Activated naive CD8-positive, alpha-beta T cell treated with anti-CD3 and anti-CD28 coated beads for 36 hours (primary cell): Measurements from ENCODE around the gene SLC6A12. TPM values are rescaled to one million over a fixed set of nuclear protein-coding genes. Genes with fewer than 3 reads are reported as not detected.

Experiments
- DNase-seq: peaks from one replicate; pipeline ENCODE4 v3.0.0; 2021
- H3K27ac Mint-ChIP-seq: one replicate; pipeline ENCODE4 v1.8.0; 2022; ENCODE audit warnings: mild to moderate bottlenecking, moderate library complexity, mixed read lengths
- H3K27me3 Mint-ChIP-seq: one replicate; pipeline ENCODE4 v1.8.0; 2022; ENCODE audit warnings: mild to moderate bottlenecking, mixed read lengths
- H3K36me3 Mint-ChIP-seq: one replicate; pipeline ENCODE4 v1.8.0; 2021; ENCODE audit warnings: mild to moderate bottlenecking, mixed read lengths
- H3K4me1 Mint-ChIP-seq: one replicate; pipeline ENCODE4 v1.8.0; 2021; ENCODE audit warnings: mixed read lengths
- H3K4me3 Mint-ChIP-seq: one replicate; pipeline ENCODE4 v1.8.0; 2022; ENCODE audit warnings: mild to moderate bottlenecking, moderate library complexity, mixed read lengths
- H3K9me3 Mint-ChIP-seq: one replicate; pipeline ENCODE4 v1.8.0; 2022; ENCODE audit warnings: mixed read lengths
- total RNA-seq, 2 experiments: library from RNA; stranded (reverse); gene quantifications; one replicate each; pipeline ENCODE4 v1.2.3, GENCODE V29; 2021

SLC6A12 gene
- total RNA-seq, 2 experiments from 2014 or later = not detected

GRCh38 chr12:213527-213932 is 427 bp downstream of the SLC6A12 start:
- Mint-ChIP-seq H3K9me3 (no peaks in the 10 kb centered on the region), H3K4me1 (peaks cover 9% of the 10 kb centered on the region), H3K27me3 (peaks cover 34% of the 10 kb centered on the region), H3K27ac (no peak overlapping the region), H3K36me3 (no peaks in the 10 kb centered on the region), H3K4me3 (no peak overlapping the region)
- no peak for DNase-seq

- no peaks in the 10 kb centered on the region for H3K36me3 Mint-ChIP-seq
- H3K27ac Mint-ChIP-seq = no peak overlapping the region
- no peak for DNase-seq
- peaks cover 9% of the 10 kb centered on the region for H3K4me1 Mint-ChIP-seq
- no peaks in the 10 kb centered on the region for H3K9me3 Mint-ChIP-seq
- no peak overlapping the region for H3K4me3 Mint-ChIP-seq
- peaks cover 34% of the 10 kb centered on the region for H3K27me3 Mint-ChIP-seq
Measured at GRCh38 chr12:212715-213526, 1.0 kb downstream of the SLC6A12 start.

GRCh38 chr12:212415-212714 is 1.6 kb downstream of the SLC6A12 start:
- Mint-ChIP-seq H3K27ac (no peak overlapping the region), H3K27me3 (peaks cover 34% of the 10 kb centered on the region), H3K4me3 (no peak overlapping the region), H3K4me1 (peaks cover 9% of the 10 kb centered on the region), H3K9me3 (no peaks in the 10 kb centered on the region), H3K36me3 (no peaks in the 10 kb centered on the region)
- no peak for DNase-seq

- H3K27me3 Mint-ChIP-seq = peaks cover 37% of the 10 kb centered on the region
- H3K36me3 Mint-ChIP-seq = no peaks in the 10 kb centered on the region
- H3K9me3 Mint-ChIP-seq = no peaks in the 10 kb centered on the region
- DNase-seq = no peak
- peaks cover 9% of the 10 kb centered on the region for H3K4me1 Mint-ChIP-seq
- H3K27ac Mint-ChIP-seq = no peak overlapping the region
- H3K4me3 Mint-ChIP-seq = no peak overlapping the region
Measured at GRCh38 chr12:211639-212414, 2.1 kb downstream of the SLC6A12 start.

- no peak for DNase-seq
- Mint-ChIP-seq H3K27me3 (peaks cover 44% of the 10 kb centered on the region), H3K4me3 (no peak overlapping the region), H3K9me3 (no peaks in the 10 kb centered on the region), H3K4me1 (peaks cover 9% of the 10 kb centered on the region), H3K36me3 (no peaks in the 10 kb centered on the region), H3K27ac (no peak overlapping the region)
Measured at GRCh38 chr12:211142-211465, 2.9 kb downstream of the SLC6A12 start.

GRCh38 chr12:210277-211141 is 3.4 kb downstream of the SLC6A12 start:
- H3K4me3 Mint-ChIP-seq = no peak overlapping the region
- H3K36me3 Mint-ChIP-seq = no peaks in the 10 kb centered on the region
- no peak overlapping the region for H3K27ac Mint-ChIP-seq
- no peak for DNase-seq
- peaks cover 9% of the 10 kb centered on the region for H3K4me1 Mint-ChIP-seq
- H3K27me3 Mint-ChIP-seq = peaks cover 50% of the 10 kb centered on the region
- H3K9me3 Mint-ChIP-seq = no peaks in the 10 kb centered on the region

- H3K27me3 Mint-ChIP-seq = peaks cover 56% of the 10 kb centered on the region
- H3K27ac Mint-ChIP-seq = no peak overlapping the region
- no peak for DNase-seq
- no peaks in the 10 kb centered on the region for H3K36me3 Mint-ChIP-seq
- no peaks in the 10 kb centered on the region for H3K9me3 Mint-ChIP-seq
- H3K4me1 Mint-ChIP-seq = peaks cover 9% of the 10 kb centered on the region
- H3K4me3 Mint-ChIP-seq = no peak overlapping the region
Measured at GRCh38 chr12:209851-210250, 4.1 kb downstream of the SLC6A12 start.

- Mint-ChIP-seq H3K4me1 (peaks cover 5% of the 10 kb centered on the region), H3K36me3 (no peaks in the 10 kb centered on the region), H3K27me3 (peaks cover 62% of the 10 kb centered on the region), H3K4me3 (no peak overlapping the region), H3K27ac (no peak overlapping the region), H3K9me3 (no peaks in the 10 kb centered on the region)
- no peak for DNase-seq
Measured at GRCh38 chr12:209246-209645, 4.7 kb downstream of the SLC6A12 start.

- Mint-ChIP-seq H3K36me3 (no peaks in the 10 kb centered on the region), H3K9me3 (no peaks in the 10 kb centered on the region), H3K27ac (no peak overlapping the region), H3K4me1 (peaks cover 5% of the 10 kb centered on the region), H3K27me3 (peaks cover 64% of the 10 kb centered on the region), H3K4me3 (no peak overlapping the region)
- no peak for DNase-seq
Measured at GRCh38 chr12:208813-209212, 5.1 kb downstream of the SLC6A12 start.

GRCh38 chr12:207804-208203 is 6.2 kb downstream of the SLC6A12 start:
- H3K36me3 Mint-ChIP-seq = no peaks in the 10 kb centered on the region
- DNase-seq = no peak
- no peak overlapping the region for H3K27ac Mint-ChIP-seq
- peaks cover 2% of the 10 kb centered on the region for H3K4me1 Mint-ChIP-seq
- H3K9me3 Mint-ChIP-seq = no peaks in the 10 kb centered on the region
- no peak overlapping the region for H3K4me3 Mint-ChIP-seq
- H3K27me3 Mint-ChIP-seq = peaks cover 59% of the 10 kb centered on the region

GRCh38 chr12:206746-207440 is 7.1 kb downstream of the SLC6A12 start:
- no peaks in the 10 kb centered on the region for H3K4me1 Mint-ChIP-seq
- H3K27me3 Mint-ChIP-seq = peaks cover 64% of the 10 kb centered on the region
- no peaks in the 10 kb centered on the region for H3K36me3 Mint-ChIP-seq
- H3K27ac Mint-ChIP-seq = no peak overlapping the region
- H3K9me3 Mint-ChIP-seq = no peaks in the 10 kb centered on the region
- H3K4me3 Mint-ChIP-seq = no peak overlapping the region
- no peak for DNase-seq

GRCh38 chr12:205026-205425 is 8.9 kb downstream of the SLC6A12 start:
- Mint-ChIP-seq H3K4me1 (no peaks in the 10 kb centered on the region), H3K4me3 (no peak overlapping the region), H3K9me3 (no peaks in the 10 kb centered on the region), H3K36me3 (no peaks in the 10 kb centered on the region), H3K27ac (no peak overlapping the region), H3K27me3 (peaks cover 64% of the 10 kb centered on the region)
- DNase-seq = no peak

GRCh38 chr12:204261-204678 is 9.7 kb downstream of the SLC6A12 start:
- no peaks in the 10 kb centered on the region for H3K9me3 Mint-ChIP-seq
- H3K4me1 Mint-ChIP-seq = no peaks in the 10 kb centered on the region
- H3K4me3 Mint-ChIP-seq = no peak overlapping the region
- no peak for DNase-seq
- no peak overlapping the region for H3K27ac Mint-ChIP-seq
- H3K36me3 Mint-ChIP-seq = no peaks in the 10 kb centered on the region
- peaks cover 61% of the 10 kb centered on the region for H3K27me3 Mint-ChIP-seq

GRCh38 chr12:203462-204260 is 10.3 kb downstream of the SLC6A12 start:
- no peak for DNase-seq
- Mint-ChIP-seq H3K9me3 (no peaks in the 10 kb centered on the region), H3K4me3 (no peak overlapping the region), H3K4me1 (no peaks in the 10 kb centered on the region), H3K27me3 (peaks cover 57% of the 10 kb centered on the region), H3K27ac (no peak overlapping the region), H3K36me3 (no peaks in the 10 kb centered on the region)
